Duodenal mucosa (tissue), 2 donors: ENCODE measurements around the gene RDH16.

Experiments
- H3K27ac ChIP-seq: one replicate; pipeline ENCODE4 v1.7.0; 2013; ENCODE audit warnings: low read depth, low read length
- H3K27me3 ChIP-seq, 2 donors: one replicate each; pipeline ENCODE4 v1.7.0; 2013; ENCODE audit warnings: low read length in 2 of 2, control low read depth in 1 of 2; ENCODE audit not compliant: insufficient read depth in 2 of 2, control insufficient read depth in 1 of 2
- H3K36me3 ChIP-seq, 2 donors: one replicate each; pipeline ENCODE4 v1.7.0; 2013; ENCODE audit warnings: low read length in 2 of 2, control low read depth in 1 of 2; ENCODE audit not compliant: insufficient read depth in 2 of 2, control insufficient read depth in 1 of 2
- H3K4me1 ChIP-seq, 2 donors: one replicate each; pipeline ENCODE4 v1.7.0; 2013; ENCODE audit warnings: low read length in 2 of 2, control low read depth in 1 of 2; ENCODE audit not compliant: insufficient read depth in 2 of 2, control insufficient read depth in 1 of 2
- H3K4me3 ChIP-seq, 2 donors: one replicate each; pipeline ENCODE4 v1.7.0; 2013; ENCODE audit warnings: low read length in 2 of 2, low read depth in 1 of 2
- H3K9ac ChIP-seq, 2 donors: one replicate each; pipeline ENCODE4 v1.7.0; 2013; ENCODE audit warnings: low read length in 2 of 2, low read depth in 1 of 2
- H3K9me3 ChIP-seq, 2 donors: one replicate each; pipeline ENCODE4 v1.7.0; 2013; ENCODE audit warnings: low read length in 2 of 2, control low read depth in 1 of 2; ENCODE audit not compliant: control insufficient read depth in 1 of 2

The RDH16 gene, protein sequence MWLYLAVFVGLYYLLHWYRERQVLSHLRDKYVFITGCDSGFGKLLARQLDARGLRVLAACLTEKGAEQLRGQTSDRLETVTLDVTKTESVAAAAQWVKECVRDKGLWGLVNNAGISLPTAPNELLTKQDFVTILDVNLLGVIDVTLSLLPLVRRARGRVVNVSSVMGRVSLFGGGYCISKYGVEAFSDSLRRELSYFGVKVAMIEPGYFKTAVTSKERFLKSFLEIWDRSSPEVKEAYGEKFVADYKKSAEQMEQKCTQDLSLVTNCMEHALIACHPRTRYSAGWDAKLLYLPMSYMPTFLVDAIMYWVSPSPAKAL

DNA sequence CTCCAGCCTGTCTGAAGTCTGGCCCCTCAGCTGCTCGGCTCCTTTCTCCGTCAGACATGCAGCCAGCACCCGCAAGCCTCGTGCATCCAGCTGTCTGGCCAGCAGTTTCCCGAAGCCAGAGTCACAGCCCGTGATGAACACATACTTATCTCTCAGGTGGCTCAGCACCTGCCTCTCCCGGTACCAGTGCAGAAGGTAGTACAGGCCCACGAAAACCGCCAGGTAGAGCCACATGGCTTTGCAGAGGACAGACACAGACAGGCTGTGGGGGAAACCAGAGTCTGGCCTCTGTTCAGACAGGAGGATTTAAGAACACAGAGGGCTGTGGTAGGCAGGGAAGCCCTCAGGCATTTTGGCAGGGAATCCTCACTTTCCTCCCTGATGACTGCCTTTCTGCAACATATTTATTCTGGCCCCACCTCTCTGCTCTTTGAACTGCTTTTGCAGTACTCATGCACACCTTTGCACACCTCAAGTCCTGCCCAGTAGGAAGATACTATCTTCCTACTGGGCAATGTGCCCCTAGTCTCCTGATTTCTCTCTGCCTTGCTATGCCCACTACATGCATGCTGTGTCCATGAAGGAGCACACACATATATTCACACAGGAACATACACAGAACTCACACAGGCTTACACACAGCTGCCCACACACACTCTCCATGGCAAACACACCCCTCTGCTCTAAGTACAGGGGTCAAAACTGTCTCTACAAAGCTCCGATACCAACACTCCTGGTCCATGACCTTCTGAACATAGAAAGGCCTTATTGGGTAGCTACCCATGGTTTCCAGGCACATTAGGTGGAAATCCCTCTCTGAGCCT, at the start of gene RDH16:
TSS of gene RDH16 (minus strand) at position 380 of the 824 bp plus-strand sequence. CDS start at position 234, 146 bp downstream.
- Histone ChIP-seq H3K27ac (no peak within 1 kb of the TSS), H3K27me3 (no peaks in the 10 kb centered on the region), H3K4me3 (no peak within 1 kb of the TSS), H3K9me3 (peaks cover 6 to 8% of the 10 kb centered on the region in 2 donors), H3K4me1 (peaks cover 4 to 5% of the 10 kb centered on the region in 2 donors), H3K9ac (no peak within 1 kb of the TSS), H3K36me3 (no peaks in the 10 kb centered on the region)

DNA sequence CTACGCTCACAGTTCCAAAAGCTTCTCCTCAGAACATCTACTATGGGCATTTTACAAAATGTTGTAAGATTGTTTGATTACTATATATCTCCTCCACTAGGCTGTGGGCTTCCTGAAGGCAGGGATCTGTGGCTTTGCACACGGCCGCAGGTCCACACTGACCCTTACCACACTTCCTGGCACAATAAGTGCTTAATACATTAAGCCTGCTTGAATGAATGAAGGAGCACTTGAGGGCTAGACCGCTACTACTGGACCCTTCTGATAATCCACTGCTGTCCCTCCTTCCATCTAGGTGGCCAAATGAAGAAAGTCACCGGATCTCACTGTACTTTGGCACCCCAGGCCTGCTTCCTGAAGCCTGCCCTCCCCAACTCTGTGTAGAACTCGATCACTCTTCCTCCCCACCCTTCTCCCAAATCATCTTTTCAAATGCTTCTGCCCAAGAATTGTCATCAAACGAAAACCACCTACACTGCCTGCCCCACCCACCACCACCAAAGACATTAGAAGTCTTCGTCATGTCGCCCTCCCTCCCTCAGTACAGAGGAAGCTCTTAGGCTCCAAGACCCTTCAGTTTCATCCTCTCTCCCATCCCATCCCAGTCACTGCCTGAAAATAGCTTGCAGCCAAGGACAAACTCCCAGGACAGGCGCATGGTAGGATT, 49.5 kb upstream of the RDH16 start:
- no peaks in the 10 kb centered on the region for H3K9me3 ChIP-seq
- no peak overlapping the region for H3K27ac ChIP-seq
- peak overlapping the region; percentile 50 to 55 for H3K9ac ChIP-seq
- peaks cover 24 to 27% of the 10 kb centered on the region in 2 donors for H3K4me1 ChIP-seq
- H3K36me3 ChIP-seq, result peaks cover 9 to 27% of the 10 kb centered on the region in 2 donors
- no peaks in the 10 kb centered on the region for H3K27me3 ChIP-seq
- H3K4me3 ChIP-seq, result peak overlapping the region; percentile 31 to 58

DNA sequence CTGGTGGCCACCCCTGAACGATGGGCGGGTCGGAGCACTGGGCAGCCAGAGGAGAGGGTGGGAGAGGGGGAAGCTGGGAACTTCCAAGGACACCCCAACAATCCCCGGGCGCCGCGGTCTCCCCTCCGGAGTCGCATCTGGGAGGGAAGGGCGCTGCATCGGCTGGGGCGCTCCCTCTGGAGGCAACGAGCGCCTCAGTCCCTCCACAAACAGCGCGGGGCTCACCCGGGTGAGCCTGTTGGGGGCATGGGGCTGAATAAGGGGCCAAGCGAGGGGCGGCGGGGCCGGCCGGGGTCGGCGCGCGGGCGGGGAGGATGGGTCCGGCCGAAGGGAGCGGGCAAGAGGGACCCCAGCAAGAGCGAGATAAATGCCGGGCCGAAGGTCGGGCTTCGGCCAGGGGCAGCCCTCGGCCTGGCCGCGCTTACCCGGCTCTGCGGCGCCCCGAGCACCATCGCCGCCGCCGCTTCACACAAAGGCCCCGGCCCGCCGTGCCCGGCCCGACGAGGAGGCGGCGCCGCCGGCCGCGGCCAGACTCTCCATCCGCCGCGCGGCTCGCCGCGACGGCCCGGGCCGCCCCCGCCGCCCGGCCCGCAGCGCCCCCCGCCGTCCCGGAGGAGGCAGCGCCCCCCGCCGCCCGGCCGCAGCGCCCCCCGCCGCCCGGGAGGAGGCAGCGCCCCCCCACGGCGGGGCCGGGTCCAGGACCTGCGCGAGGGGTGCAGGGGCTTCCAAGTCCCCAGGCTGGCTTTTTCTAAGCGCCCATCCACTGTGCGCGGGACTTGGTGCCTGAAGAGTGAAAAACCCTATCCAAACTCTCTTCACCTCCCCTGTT, 48.8 kb upstream of the RDH16 start, which contains the start of gene ZBTB39:
TSS of gene ZBTB39 (minus strand) at position 567 of the 829 bp plus-strand sequence. CDS start 1,629 bp downstream, outside the sequence.
- peak within 1 kb of the TSS; percentile 54 to 81 for H3K9ac ChIP-seq
- H3K4me3 ChIP-seq, result peak within 1 kb of the TSS; percentile 67 to 77
- H3K27me3 ChIP-seq, result no peaks in the 10 kb centered on the region
- peaks cover 31 to 34% of the 10 kb centered on the region in 2 donors for H3K4me1 ChIP-seq
- no peaks in the 10 kb centered on the region for H3K9me3 ChIP-seq
- H3K27ac ChIP-seq, result no peak within 1 kb of the TSS
- peaks cover 10 to 28% of the 10 kb centered on the region in 2 donors for H3K36me3 ChIP-seq

GRCh38 chr12:57004651-57005050, 47.2 kb upstream of the RDH16 start:
- H3K9ac ChIP-seq, result no peak overlapping the region
- H3K9me3 ChIP-seq, result no peaks in the 10 kb centered on the region
- H3K27ac ChIP-seq, result no peak overlapping the region
- H3K4me1 ChIP-seq, result peaks cover 31 to 34% of the 10 kb centered on the region in 2 donors
- no peaks in the 10 kb centered on the region for H3K27me3 ChIP-seq
- H3K4me3 ChIP-seq, result no peak overlapping the region
- peaks cover 10 to 36% of the 10 kb centered on the region in 2 donors for H3K36me3 ChIP-seq

- H3K27me3 ChIP-seq, result no peaks in the 10 kb centered on the region
- H3K36me3 ChIP-seq, result peaks cover 10 to 36% of the 10 kb centered on the region in 2 donors
- peaks cover 27 to 28% of the 10 kb centered on the region in 2 donors for H3K4me1 ChIP-seq
Observed at GRCh38 chr12:57003395-57003794, 46.0 kb upstream of the RDH16 start.

DNA sequence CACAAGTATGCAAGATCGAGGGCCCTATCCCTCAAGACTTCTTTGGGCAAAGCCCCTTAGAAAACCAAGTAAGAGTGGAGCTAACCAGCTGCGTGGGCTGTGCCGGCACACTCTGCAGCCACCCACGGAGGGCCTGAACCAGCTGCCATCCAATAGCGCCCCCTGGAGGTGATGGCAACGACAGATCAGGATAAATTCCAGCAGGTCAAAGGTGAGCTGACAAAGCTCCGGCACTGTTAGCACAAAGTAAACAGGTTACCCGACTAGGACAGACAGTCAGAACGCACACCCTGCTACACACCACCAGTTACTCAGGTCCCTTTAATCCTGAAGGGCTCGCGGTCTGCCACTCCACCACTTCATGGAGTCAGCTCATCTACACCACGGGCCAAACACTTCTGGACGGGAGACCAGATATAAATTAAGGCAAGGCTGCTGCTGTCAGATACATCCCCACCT, 44.1 kb upstream of the RDH16 start:
- Histone ChIP-seq H3K4me1 (peaks cover 18 to 22% of the 10 kb centered on the region in 2 donors), H3K36me3 (peaks cover 10 to 39% of the 10 kb centered on the region in 2 donors), H3K9me3 (no peaks in the 10 kb centered on the region), H3K4me3 (no peak overlapping the region), H3K27me3 (no peaks in the 10 kb centered on the region), H3K9ac (no peak overlapping the region), H3K27ac (no peak overlapping the region)

More at GRCh38 chr12:57003395-57003794, 46.0 kb upstream of the RDH16 start:
- no peak overlapping the region for H3K27ac ChIP-seq
- no peak overlapping the region for H3K9ac ChIP-seq
- H3K4me3 ChIP-seq, result no peak overlapping the region
- H3K9me3 ChIP-seq, result no peaks in the 10 kb centered on the region

DNA sequence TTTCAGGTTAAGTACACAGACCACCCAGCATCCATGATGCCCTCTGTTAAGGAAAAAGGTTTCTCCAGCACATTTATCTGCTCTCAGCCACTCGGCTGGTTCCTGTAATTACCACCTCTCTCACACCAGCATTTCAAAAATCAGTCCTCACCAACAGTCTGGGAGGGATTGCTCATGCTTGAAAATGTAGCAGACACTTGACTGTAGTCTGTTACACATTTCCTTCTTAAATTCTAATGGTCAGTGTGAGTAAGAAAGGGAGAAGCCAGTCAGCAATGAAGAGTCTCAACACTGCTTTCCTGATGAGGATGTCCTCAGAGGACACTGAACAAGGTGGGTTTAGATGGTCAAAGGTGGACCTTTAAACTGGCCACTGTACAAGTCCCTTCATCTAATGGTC, 43.0 kb upstream of the RDH16 start:
- Histone ChIP-seq H3K4me1 (peaks cover 14 to 17% of the 10 kb centered on the region in 2 donors), H3K36me3 (peaks cover 10 to 42% of the 10 kb centered on the region in 2 donors), H3K27ac (no peak overlapping the region), H3K4me3 (no peak overlapping the region), H3K9me3 (no peaks in the 10 kb centered on the region), H3K9ac (no peak overlapping the region), H3K27me3 (no peaks in the 10 kb centered on the region)

DNA sequence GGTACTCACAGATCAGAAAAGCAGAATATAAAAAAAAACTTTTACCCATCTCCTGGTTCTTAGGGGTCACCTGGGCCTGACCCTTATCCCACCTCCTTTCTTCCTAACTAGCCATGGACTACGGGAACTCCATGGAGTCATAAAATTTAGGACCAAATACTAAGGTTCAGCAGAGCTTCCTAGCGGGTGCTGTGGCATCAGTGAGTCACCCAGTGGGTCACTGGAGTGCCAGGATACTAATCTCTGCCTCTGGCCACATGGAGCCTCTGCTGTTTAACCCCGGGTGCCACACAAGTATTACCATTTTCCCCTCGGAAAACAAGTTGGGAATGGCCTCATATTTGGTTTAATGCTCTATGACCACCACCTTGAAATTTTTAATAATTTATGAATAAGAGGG, 42.0 kb upstream of the RDH16 start:
- H3K9ac ChIP-seq, result no peak overlapping the region
- H3K4me3 ChIP-seq, result no peak overlapping the region
- peaks cover 8 to 11% of the 10 kb centered on the region in 2 donors for H3K4me1 ChIP-seq
- peaks cover 10 to 43% of the 10 kb centered on the region in 2 donors for H3K36me3 ChIP-seq
- no peaks in the 10 kb centered on the region for H3K9me3 ChIP-seq
- no peak overlapping the region for H3K27ac ChIP-seq
- H3K27me3 ChIP-seq, result no peaks in the 10 kb centered on the region

DNA sequence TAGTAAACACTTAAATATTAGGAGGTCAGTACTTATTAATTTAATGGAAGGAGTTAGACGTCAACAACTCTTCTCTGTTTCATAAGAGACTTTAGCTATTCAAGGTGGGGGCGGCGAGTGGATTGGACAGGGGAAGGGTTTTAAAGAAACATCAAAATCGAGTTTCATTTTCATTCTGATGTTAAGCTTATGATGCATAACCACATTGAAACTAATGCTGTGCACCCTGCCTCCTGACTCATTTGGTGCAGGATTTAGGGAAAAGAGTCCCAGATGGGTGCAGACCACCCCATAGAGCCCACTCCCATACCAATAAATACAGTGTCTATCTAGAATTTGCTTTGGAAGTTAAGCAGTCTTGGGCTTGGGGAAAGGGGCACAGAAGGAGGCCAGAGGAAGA, 41.6 kb upstream of the RDH16 start:
- Histone ChIP-seq H3K4me3 (no peak overlapping the region), H3K4me1 (peaks cover 8 to 11% of the 10 kb centered on the region in 2 donors), H3K27ac (no peak overlapping the region), H3K27me3 (no peaks in the 10 kb centered on the region), H3K9ac (no peak overlapping the region), H3K9me3 (no peaks in the 10 kb centered on the region), H3K36me3 (peaks cover 10 to 38% of the 10 kb centered on the region in 2 donors)
